Activated naive CD4-positive, alpha-beta T cell treated with Interleukin-2 at 50 U/mL for 16 hours (primary cell): ENCODE measurements around the gene KLF2.

ENCODE experiments used
- DNase-seq: peaks from one replicate; pipeline ENCODE4 v3.0.0-alpha.2; 2020

The KLF2 gene

DNA sequence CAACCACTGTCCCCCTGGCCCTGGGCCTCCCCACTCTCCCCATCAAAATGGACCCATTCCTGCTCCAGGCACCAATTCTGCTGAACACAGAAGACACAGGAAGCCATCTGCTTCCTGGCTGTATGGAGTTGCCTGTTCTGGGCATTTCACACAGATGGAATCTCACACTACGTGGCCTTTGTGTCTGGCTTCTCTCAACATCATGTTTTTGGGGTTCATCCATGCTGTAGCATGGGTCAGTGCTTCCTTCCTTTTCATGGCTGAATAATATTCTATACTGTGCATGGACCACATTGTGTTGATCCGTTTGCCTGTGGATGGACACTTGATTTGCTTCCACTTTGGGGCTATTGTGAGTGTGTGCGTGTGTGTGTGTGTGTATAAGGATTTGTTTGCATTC, 15.0 kb upstream of the KLF2 start:
- DNase-seq, result no peak

DNA sequence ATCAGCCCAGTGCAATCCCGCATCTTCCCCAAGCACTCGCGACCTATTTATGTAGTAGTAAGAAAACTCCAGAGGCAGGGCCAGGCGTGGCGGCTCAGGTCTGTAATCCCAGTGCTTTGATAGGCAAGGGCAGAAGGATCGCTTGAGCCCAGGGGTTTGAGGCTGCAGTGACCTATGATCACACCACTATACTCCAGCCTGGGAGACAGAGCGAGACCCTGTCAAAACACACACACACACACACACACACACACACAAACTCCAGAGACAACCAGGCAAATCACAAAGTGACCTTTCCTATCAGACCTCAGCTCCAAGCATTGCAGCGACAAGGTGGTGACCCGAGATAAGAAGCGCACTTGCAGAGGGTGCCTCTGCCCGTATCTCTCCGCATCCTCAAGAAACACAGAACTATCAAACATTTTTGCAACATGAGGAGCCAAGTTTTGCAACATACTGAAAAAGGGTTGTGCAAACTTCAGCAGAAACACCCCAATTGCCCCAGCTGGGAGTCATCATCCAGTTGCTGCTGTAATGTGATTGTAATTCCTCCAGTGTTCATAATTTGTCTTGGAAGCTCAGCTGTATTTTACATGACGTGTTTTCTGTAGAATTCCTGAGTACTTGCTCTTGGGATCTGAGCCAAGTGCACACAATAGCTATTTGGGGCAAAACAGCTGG, 8.7 kb upstream of the KLF2 start:
- DNase-seq, result no peak

DNA sequence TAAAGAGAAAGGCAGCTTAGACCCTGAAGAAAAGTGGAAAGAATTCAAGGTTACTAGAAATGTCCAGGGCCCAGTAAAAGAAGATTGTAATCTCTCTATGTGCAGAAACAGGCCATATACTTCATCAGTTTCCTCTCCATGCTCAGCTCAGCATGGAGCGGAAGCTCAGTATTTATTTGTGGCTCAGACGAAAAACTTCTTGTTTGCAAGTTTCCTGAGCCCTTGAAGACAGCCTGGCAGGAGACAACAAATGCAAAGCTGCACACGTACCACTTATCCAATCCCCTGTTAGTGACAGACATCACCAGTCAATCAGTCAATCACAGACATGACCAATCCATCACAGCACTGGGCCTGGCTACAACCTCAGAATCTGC, 8.1 kb upstream of the KLF2 start:
- DNase-seq, result no peak

DNA sequence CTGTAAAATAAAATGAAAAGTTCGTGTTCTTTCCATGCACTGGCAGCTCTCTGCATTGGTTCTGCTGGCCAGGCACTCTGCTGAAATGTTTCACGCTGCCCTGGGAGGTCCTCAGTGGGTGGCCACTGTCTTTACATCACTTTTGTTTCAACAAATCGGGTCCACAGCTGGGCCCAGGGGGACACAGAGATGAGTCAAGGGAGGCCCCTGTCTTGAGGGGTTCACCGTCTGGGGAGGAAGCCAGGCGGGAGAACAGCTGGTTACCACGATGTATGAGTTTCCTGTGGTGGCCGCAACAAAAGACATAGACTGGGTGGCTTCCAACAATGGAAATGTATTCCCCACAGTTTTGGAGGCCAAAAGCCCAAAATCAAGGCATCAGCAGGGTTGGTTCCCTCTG, 5.1 kb upstream of the KLF2 start:
- DNase-seq, result no peak

DNA sequence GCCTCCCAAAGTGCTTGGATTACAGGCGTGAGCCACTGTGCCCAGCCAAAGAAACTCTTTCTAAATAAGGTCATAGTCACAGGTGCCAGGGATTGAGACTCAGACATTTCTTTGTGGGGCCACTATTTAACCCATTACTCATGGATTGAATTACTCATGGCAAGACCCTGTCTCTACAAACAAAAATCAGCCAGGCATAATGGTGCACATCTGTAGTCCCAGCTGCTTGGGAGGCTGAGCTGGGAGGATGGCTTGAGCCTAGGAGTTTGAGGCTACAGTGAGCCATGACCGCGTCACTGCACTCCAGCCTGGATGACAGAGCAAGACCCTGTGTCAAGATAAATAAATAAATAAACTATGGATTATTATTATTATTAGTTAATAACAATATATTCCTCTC, 3.6 kb upstream of the KLF2 start:
- DNase-seq, result no peak

DNA sequence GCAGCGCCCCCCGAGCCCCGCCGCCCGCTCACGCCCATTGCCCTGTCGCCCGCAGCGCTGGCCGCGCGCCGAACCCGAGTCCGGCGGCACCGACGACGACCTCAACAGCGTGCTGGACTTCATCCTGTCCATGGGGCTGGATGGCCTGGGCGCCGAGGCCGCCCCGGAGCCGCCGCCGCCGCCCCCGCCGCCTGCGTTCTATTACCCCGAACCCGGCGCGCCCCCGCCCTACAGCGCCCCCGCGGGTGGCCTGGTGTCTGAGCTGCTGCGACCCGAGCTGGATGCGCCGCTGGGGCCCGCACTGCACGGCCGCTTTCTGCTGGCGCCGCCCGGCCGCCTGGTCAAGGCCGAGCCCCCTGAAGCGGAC, 518 bp downstream of the KLF2 start:
- DNase-seq, result peak; percentile 41

DNA sequence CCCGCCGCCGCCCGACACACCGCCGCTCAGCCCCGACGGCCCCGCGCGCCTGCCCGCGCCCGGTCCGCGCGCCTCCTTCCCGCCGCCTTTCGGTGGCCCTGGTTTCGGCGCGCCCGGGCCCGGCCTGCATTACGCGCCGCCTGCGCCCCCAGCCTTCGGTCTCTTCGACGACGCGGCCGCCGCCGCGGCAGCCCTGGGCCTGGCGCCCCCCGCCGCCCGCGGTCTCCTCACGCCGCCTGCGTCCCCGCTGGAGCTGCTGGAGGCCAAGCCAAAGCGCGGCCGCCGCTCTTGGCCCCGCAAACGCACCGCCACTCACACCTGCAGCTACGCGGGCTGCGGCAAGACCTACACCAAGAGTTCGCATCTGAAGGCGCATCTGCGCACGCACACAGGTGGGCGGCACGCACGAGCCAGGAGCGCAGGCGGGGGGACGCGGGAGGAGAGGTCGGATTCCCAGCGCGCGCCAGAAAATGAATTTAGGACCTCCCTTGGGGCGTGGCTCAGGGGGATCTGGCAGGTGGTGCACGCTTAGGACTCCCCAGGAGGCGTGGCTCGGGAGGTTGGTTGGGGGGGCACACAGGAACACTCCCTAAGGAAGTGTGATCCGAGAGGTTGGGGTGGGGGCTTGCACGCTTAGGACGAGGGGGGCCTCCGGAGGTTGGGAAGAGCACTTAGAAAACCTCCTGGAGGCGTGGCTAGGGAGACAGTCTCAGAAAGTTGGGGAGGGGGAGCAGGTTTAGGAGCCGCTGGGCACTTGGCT, 1.2 kb downstream of the KLF2 start:
- peak; percentile 52 for DNase-seq

DNA sequence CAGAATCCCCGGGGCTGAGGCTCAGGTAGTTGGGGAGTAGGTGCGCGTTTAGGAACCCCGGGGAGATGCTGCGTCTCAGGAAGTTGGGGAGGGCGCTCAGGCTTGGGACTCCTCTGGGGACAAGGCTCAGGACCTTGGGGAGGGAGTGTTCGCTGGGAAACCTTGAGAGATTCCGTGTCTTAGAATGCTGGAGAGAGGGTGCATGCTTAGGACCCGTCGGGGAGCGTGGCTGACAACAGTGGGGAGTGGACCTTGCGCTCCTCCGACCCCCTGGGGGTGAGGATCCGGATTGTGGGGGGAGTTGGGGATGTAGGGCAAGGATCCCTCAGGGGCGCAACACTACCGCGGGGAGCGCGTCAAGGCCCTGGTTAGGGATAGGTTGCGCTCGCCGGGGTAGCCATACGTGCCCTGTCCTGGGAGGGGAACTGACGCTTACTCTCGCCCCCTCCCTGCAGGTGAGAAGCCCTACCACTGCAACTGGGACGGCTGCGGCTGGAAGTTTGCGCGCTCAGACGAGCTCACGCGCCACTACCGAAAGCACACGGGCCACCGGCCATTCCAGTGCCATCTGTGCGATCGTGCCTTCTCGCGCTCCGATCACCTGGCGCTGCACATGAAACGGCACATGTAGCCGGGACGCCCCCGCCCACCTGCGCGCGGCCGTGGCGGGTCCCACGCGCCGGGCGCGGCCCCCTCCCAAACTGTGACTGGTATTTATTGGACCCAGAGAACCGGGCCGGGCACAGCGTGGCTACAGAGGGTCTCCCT, 2.0 kb downstream of the KLF2 start:
- DNase-seq, result peak; percentile 43

DNA sequence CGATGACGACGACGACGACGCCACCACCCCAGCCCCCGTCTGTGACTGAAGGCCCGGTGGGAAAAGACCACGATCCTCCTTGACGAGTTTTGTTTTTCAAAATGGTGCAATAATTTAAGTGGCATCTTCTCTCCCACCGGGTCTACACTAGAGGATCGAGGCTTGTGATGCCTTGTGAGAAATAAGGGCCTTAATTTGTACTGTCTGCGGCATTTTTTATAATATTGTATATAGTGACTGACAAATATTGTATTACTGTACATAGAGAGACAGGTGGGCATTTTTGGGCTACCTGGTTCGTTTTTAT, 2.5 kb downstream of the KLF2 start:
- DNase-seq, result no peak

DNA sequence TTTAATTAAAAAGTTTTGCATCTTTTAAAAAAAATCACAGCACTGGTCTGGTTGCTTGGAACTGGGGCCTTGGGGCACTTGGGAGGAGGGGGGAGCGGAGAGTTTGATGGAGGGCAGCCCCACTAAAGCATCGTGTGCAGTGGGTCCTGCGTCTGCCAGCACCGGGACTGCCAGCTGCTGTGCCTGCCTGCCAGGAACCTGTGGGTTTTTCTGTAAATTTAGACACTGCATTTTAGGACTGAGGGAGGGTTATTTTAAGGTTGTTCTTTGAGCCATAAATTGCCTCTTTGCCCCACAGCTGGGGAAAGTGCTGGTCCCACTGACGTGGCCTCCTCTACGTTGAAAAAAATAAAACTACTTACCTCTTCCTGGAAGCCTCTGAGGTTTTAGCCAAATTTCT, 2.9 kb downstream of the KLF2 start:
- no peak for DNase-seq

DNA sequence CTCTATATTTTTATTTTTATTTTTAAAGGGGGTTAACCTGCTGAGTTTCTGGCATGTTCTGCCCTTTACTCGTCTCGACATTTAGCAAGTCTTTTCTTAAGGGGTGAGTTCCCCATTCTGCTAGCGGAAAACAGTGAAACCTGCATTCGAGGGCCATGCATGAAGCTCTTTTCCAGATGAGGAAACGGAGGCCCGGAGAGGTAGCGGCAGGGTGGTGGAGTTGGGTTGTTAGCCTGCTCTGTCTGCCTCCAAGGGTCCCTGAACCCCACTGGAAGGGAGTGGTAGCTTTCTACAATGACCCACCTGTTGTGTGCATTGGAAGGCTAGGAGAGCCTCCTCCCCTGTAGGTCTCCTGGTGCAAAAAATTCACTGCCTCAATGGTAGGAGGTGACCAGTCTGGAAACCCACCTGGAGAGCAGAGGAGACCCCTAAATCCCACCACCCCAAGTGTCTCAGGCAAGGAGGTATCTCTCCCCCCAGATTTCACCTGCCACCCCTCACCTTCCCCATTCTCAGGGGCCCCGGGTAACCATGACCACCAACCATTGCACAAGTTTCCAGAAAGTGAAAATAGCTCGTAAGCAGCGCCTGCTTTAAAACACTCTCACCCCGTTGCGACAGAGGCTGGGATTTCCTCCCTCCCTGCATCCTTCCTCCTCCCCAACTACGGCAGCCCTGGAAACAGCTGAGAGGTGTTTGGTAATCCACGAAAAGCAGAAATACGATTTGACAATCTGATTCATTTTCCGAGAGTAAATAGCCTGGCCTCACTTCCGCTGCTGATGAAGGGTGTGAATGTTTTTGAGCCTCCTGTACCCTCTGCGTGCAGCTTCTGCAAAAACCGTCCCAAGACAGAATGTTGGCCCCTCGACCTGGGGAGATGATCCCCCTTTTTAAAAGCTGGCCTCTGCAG, 3.5 kb downstream of the KLF2 start:
- DNase-seq, result peak; percentile 51

DNA sequence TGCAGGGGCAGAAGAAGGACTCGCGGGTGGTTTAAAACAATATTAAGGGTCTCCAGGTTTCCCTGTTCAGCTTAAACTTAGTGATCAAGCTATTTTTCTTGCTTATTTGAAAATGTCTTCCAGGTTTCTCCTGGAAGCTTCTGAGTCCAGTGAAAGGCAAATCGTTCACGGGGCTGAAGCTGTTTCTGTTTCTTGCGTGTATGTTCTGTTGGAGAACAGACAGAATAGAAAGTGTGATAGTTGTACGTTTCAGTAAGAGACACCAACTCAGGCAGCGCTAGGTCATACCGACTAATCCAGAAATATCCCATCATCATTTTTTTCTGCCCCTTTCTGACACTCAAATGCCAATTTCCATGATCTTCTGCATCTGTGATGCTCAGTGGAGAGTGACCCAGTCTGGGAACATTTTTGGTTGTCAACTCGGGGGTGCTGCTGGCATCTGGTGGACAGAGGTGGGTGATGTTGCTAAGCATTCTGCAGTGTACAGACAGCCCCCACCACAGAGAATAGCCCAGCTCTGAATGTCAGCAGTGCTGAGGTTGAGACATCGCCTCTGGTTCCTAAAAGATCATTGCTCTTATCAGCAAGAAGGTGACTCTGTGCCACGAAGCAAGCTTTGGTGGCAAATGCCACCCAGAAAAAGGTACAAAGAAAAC, 4.3 kb downstream of the KLF2 start:
- DNase-seq, result peak; percentile 46

DNA sequence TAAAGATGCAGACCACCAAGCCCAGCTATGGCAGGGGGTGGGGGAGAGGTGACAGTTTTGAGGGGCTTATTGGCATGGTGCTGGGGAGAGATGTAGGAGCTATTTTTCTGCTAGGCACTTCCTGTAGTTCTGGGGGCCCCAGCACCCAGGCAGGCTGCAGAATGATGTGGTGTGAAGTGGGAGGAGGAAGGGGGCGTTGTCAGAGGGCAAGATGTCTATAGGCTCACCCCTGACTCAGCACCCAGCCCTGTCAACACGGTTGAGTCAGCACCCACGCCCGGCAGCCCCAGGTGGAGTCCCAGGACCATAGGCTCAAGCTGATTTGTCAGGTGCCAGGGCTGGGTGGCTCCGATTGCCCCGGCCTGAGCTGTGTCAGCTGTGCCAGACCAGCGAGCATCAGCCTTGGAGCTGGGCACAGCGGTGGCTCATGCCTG, 5.8 kb downstream of the KLF2 start:
- DNase-seq, result peak; percentile 96

DNA sequence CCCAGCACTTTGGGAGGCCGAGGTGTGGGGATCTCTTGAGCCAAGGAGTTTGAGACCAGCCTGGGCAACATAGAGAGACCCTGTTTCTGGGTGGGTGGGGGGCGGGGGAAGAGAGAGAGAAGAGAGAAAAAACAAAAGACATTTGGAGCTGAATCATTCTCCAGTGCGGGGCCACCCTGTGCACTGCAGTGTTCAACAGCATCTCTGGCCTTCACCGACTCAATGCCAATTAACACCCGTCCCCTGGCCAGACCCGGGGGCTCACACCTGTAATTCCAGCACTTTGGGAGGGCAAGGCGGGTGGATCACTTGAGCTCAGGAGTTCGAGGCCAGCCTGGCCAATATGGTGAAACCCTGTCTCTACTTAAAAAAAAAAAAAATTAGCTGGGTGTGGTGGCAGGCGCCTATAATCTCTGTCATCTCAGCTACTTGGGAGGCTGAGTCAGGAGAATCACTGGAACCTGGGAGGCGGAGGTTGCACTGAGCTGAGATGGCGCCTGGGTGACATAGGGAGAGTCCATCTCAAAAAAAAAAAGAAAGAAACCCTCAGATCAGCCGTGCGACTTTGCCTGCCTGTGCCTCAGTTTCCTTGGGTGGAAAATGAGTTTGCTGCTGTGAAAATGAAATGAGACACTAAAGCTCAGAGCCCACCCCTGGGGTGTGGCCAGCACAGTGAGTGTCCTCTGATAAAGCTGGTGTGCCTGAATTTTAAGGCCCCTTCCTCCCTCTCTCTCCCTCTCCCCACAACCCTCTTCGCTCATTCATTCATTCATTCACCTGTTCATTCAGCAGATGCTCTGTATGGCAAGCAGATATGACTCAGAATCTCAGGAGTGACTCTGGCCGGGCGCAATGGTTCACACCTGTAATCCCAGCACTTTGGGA, 6.4 kb downstream of the KLF2 start:
- DNase-seq, result peak; percentile 30

DNA sequence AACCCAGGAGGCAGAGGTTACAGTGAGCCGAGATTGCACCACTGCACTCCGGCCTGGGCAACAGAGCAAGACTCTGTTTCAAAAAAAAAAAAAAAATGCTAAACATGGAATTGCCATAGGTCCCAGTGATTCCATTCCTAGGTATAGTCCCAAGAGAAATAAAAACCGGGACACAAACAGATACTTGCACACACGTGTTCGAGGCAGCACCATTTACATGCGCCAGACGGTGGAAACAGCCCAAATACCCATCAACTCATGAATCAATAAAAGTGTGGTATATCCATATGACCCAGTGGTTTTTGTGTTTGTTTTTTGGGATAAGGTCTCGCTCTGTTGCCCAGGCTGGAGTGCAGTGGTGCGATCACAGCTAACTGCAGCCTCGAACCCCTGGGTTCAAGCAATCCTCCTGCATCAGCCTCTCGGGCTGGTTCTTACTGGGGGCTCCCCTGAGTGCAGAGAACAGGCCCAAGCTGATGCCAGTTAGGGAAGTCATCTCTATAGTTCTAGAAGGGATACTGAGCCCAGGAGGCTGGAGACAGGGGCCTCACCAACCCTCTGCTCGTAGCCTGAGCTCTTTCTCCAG, 8.5 kb downstream of the KLF2 start:
- no peak for DNase-seq

DNA sequence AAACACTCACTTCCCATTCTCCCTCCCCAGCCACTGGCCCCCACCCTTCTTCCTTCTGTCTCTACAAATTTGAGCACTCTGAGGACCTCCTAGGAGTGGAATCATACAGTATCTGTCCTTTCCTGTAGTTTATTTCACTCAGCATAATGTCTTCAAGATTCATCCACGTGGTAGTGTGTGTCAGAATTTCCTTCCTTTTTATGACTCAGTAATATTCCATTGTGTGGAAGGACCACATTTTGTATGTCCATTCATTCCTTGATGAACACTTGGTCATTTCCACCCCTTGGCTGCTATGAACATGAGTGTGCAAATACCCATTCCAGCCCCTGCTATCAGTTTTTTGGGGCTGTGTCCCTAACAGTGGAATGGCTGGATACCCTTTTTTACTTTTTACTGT, 9.8 kb downstream of the KLF2 start:
- no peak for DNase-seq

DNA sequence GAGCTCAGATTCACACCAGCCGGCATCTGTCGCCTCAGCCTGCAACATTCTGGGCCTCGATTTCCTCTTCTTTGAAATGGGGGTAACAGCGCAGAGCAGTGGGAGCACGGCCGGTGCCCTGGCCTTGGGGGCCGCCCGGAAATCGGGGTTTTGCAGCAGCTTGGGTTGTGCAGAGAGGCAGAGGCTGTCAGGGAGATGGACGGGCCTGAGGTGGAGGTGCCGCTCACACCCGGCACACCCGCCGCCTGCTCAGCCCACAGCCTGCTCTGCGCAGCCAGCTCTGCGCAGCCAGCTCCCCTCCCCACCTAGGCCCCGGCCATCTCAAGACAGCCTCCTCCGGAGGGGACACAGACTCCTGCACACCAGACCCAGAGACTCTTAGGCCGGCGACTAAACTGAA, 10.6 kb downstream of the KLF2 start:
- DNase-seq, result no peak

DNA sequence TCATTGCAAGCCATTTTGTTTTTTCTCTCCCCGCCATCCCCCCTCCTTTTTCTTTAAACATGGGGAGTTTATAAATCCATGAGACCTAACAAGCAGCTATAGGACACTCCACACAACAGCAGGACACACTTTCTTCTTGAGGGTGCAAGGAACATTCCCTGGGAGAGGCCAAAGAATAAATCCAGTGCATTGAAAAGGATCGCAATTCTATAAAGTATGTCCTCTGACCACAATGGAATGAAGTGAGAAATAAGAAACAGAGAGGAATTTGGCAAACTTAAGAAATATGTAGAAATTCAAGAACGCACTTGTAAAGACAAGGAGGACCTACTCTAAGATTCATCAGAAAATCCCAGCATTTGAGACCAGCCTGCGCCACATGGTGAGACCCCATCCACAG, 11.9 kb downstream of the KLF2 start:
- DNase-seq, result no peak

DNA sequence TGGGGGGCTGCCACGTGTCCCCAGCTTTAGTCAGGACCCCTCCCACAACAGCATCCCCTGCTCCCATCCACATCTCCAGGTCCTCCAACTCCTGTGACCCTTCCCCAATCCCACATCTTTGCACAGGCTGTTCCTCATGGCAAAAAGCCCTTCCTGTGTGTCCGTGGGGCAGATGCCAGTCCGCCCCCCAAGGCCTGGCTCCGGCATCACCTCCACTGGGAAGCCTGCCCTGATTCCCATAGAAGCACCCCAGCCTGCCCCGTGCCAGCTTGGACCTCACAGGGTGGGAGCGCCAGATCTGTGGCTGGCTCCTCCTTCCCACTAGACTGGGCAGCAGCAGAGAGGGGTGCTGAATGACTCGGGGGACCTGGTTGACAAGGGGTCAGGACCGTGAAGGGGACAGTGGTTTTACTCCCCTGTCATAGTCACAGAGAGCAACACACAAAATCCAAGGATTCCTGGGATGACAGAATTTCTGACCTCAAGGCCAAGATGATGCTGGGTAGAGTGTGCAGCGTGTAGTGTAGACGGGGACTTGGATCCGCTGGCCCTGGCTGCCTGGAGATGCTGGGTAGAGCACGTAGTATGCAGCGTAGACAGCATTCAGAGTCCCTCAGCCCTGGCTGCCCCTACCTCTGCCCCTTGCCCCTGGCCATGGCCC, 13.3 kb downstream of the KLF2 start:
- DNase-seq, result no peak
